ENCODE measurements around the gene SLC38A9.
"Not testable (repeated sequence)": the region's sequence is repeated elsewhere in the genome, so short reads cannot be mapped to it uniquely, and the experiment has no call there.

SLC38A9 gene, protein sequence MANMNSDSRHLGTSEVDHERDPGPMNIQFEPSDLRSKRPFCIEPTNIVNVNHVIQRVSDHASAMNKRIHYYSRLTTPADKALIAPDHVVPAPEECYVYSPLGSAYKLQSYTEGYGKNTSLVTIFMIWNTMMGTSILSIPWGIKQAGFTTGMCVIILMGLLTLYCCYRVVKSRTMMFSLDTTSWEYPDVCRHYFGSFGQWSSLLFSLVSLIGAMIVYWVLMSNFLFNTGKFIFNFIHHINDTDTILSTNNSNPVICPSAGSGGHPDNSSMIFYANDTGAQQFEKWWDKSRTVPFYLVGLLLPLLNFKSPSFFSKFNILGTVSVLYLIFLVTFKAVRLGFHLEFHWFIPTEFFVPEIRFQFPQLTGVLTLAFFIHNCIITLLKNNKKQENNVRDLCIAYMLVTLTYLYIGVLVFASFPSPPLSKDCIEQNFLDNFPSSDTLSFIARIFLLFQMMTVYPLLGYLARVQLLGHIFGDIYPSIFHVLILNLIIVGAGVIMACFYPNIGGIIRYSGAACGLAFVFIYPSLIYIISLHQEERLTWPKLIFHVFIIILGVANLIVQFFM

DNA sequence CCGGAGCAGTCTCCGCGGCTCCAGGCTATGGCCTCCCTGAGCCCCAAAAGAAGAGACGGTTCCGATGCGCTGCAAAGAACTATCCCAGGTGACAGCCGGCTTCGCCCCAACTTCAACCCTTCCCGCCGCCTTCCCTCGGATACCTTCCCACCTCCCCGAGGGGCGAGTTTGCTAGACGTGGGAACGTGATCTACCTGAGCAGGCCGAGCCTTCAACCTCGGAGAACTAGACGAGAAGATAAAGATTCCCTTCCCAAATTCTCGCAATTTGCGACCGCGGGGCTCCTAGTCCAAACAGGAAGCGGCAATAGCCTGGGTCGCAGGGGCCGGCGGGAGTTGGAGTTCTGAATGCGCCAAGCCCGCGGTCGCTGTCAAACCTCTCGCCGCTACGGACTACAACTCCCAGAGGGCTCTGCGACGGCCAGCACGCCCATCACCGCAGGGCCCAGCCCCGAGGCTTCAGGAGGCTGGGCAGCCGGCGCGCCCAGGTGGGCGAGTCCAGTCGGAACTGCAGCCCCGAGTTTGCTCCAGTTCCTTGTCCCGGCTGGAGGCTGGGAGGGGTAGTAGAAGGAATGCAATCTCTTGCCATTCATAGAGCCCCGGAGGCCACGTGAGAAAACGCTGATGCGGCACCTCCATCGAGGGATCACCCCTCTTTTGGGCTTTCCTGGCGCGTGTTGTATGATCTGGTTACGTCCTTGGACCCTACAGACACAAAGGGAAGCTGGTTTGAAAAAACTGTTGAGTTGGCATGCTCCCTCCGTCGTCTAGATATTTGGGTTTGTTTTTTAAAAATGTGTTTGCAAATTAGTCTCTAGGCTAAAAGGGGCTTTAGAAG is at the start of gene SLC38A9:
Gene SLC38A9 (minus strand): TSS at position 302 of the 837 bp plus-strand sequence. CDS start 14,366 bp downstream, outside the sequence.
- DNase-seq: peak; percentile 98

DNA sequence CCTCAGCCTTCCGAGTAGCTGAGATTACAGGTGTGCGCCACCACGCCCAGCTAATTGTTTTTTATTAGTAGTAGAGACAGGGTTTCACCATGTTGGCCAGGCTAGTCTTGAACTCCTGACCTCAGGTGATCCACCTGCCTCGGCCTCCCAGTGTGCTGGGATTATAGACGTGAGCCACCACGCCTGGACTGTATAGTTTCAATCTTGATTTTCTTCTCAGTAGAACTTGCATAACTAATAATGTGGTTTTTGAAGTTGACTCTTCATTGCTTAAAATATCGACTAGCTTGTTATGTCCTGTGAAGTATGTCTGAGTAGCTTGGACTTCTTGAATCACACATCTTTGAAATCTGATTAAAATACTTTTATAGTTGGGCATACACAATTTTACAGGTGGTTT is 49.6 kb upstream of the SLC38A9 start:
- DNase-seq: not testable (repeated sequence)

DNA sequence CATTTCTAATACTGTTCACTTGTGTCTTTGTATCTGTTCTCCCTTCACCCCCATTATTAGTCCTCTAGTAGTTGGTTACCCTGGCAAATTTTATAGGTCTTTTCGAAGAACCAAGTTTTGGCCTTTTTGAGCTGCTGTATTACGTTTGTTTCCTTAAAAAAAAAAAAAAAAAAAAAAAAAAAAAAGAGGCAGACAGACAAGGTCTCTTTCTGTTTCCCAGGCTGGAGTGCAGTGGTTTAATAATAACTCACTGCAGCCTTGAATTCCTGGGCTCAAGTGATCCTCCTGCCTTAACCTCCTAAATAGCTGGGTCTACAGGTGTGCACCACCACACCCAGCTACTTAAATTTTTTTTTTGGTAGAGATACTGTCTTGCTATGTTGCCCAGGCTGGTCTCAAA is 46.6 kb upstream of the SLC38A9 start:
- no peak for DNase-seq

DNA sequence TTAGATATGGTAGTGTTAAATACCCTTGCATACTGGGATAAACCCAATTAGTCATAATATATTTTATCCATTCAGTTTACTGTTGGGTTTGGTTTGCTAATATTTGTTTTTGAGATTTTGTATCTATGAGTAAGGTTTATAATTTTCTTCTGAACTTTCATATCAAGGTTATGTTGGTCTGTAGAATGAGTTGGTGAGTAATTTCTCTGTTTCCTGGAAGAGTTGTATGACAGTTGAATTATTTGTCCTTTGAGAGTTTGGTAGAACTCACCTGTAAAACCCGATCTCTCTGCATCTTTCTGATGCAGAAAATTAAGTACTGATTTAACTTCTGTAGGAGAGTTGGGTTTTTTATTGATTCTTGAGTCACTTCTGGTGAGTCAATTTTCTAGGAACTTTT is 46.1 kb upstream of the SLC38A9 start:
- DNase-seq: no peak

DNA sequence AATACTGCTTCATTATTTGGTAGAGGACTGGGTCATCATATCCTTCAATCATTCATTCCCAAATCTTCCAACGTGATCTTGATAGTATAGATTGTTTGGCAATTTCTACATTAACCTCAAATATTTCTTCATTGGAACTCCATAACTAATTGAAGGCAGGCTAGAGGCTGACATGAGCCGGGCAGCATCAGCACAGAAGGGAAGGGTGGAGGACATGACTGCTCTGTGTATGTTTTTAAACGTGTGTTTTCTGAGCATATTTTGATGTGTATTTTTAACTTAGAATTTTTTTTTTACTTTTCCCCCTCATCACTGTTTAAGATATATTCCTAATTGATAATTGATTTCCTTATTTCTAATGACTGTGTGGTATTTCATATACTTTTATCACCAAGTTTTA is 38.4 kb upstream of the SLC38A9 start:
- DNase-seq: no peak

DNA sequence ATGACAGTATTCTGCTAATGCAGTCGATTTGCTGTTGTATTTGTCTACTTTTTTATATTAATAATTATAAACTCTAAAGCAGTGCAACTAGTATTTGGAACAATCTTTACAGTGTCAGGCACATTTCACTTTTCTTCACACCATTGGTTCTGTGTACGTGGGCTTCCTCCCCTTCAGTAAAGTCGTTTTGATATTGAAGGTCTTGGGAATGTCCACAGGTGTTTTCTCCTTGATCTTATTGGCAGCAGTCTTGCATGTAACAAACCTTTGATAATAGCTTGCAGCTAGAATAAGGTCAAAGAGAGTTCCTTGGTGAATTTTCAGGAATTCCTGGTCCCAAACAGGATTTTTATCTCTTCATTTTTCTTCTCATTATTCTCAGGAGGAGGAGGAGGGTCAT is 37.9 kb upstream of the SLC38A9 start:
- no peak for DNase-seq

DNA sequence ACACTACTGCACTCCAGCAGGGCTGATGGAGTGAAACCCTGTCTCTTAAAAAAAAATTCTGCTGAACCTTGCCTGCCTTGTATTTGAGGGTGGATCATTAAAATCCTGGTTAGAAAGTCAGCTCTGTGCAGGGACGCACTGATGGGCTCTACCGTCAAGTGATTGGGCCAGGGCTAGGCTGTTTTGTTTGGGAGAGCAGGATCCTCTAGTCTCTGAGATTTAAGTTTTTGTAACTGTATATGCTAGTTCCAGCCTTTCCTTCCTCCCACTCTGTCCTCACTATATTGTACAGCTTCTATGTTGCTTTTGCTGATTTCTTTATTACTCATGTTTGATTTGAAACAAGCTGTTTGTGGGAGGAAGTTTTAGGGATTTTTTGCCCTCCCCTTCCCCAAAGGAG is 37.3 kb upstream of the SLC38A9 start:
- DNase-seq: no peak

DNA sequence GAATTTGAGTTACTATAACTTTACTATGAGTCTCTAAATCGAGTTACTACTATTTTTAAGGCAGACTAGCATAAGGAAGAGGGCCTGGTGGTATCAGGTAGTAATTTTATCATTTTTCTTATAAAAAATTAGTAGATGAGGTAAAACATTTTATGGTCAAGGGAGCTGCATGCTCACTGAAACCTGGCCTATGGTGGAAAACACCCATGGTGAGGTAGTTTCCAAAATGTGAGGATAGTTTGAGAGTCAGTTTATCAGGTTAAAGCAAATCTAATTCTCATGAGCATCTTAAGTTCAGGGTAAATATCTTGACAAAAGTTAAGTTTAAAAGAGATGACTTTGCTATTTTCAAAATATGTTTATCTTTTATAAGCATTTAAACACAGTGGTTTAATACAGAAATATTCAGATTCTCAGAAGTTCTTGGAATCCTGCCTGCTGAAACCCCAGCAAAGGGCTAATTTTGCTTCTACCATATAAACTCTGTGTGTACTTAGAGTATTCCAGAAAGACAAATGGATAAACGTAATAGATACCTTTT is 35.7 kb upstream of the SLC38A9 start:
- DNase-seq: no peak

DNA sequence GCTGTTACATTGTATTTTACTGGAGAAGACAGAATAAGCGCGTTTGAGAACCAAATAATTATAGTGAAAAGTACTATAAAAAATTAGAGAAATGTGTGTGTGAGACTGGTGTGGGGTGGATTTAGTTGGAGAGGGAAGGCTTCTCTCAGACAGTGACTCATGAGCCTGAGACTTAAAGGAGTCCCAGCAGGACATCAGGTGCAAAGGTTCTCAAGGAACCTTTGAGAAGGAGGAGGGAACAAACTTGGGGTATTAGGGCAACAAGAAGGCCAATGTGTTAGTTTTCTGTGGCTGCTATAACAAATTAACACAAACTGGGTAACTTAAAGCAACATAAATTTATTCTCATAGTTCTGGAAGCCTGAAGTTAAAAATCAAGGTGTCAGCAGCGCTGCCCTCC is 30.7 kb upstream of the SLC38A9 start:
- no peak for DNase-seq

DNA sequence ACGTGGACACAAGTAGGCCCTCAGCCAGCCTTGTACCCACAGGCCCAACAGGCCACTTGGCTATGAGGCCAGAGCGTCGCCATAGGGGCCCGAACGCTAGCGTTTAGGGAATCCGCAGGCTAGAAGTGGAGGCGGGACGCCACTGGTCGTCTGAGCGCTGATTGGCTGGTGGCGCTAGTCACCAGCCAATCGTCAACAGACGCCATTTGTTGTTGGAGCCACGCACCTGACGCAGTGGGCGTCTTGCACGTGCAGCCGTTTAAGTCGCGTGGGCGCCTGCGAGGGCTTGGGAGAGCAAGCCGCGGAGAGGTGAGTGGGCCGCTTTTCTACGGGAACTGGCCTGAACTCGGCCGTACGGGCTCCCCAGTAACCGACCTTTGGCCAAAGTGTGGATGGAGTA is 25.7 kb upstream of the SLC38A9 start, which contains the start of gene DDX4:
Gene DDX4 (plus strand): TSS at position 269 of the 400 bp plus-strand sequence. CDS start 903 bp downstream, outside the sequence.
- no peak for DNase-seq

DNA sequence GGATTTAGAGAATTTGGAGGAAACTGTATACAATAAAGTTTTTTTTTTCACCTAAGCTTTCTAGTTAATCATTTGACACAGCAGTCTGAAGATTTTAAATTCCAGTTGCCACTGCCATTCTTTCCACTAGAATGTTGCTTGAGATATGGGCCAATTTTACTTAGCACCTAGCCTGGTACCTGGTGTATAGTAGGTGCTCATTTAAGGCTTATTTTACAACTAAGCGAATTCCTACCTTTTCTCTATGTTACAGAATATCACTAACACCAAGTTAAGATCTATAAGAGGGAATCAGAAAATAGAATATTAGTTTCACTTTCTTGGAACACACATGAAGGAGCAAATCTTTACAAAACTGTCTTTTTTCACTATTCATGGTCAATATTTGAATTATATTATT is 22.5 kb upstream of the SLC38A9 start:
- DNase-seq: no peak

DNA sequence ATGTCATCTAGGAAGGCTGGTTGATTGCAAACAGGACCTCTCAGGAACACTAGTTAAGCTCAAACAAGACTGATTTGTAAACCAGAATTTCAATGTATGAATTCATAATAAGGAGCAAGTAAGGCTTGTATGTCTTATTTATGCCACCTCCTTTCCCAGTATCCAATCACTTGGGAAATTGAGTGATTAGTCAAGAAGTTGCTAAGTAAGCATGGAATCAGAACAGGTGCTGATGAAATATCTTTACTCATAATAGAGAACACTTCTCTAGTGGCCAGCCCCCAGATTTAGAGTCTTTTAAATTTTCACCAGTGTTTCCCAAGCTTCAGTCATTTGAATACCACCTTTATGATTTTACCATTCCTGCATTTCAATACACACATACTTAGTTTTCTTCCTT is 20.5 kb upstream of the SLC38A9 start:
- DNase-seq: no peak

DNA sequence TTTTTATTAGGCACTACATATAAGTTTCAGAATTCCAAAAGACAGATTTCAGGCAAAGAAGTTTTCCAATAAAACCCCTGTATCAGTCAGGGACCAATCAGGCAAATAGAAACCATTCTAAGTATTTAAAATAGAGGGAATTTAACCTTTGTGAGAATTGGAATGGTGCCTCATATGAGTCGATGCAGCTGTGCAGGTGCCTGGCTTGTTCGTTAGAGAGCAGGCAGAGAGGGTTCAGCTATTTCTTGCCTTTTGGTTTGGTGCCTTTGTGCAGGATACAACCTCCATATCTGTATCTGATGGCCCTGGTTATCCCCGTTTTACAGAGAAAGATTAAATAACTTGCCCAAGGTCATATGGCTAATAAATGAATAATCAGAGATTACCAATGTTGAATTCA is 19.7 kb upstream of the SLC38A9 start:
- DNase-seq: no peak

DNA sequence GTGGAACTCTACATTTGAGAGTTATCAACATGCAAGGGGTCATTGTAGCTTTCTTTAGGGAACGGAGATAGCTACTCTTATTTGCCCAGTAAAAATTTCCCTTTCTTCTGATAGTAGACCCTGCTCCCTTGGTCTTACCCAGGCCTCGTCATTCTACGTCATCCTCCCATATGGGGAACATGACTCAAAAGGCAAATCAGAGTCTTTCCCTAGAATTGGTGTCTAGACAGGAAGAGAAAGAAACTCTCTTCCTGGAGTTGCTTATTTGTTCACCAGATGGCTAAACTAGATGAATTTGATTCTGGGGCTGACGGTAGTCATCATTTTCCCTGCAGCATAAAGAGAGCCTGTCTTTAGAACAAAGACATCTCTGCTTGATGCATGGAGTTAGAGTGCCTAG is 12.2 kb upstream of the SLC38A9 start:
- DNase-seq: no peak

DNA sequence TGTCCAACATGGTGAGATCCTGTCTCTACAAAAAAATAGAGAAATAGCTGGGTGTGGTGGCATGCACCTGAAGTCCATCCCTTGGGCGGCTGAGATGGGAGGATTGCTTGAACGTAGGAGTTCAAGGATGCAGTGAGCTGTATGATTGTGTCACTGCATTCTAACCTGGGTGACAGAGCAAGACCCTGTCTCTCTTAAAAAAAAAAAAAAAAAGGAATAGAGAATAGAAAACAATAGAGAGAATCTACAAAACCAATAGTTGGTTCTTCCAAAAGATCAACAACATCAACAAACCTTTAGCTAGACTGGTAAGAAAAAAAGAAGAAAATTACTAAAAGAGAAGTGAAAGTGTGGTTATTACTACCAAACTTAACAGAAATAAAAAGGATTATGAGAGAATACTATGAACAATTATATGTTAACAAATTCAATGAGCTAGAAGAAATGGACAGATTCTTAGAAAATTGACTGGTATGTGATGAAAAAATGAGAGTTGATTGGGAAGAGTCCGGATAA is 8.1 kb upstream of the SLC38A9 start:
- no peak for DNase-seq

DNA sequence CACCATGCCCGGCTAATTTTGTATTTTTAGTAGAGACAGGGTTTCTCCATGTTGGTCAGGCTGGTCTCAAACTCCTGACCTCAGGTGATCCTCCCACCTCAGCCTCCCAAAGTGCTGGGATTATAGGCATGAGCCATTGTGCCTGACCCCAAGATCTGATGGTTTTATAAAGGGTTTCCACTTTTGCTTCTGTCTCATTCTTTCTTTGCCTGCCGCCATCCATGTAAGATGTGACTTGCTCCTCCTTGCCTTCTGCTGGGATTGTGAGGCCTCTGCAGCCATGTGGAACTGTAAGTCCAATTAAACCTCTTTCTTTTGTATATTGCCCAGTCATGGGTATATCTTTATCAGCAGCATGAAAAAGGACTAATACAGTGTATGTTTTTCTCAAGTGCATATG is 6.9 kb upstream of the SLC38A9 start:
- DNase-seq: not testable (repeated sequence)

DNA sequence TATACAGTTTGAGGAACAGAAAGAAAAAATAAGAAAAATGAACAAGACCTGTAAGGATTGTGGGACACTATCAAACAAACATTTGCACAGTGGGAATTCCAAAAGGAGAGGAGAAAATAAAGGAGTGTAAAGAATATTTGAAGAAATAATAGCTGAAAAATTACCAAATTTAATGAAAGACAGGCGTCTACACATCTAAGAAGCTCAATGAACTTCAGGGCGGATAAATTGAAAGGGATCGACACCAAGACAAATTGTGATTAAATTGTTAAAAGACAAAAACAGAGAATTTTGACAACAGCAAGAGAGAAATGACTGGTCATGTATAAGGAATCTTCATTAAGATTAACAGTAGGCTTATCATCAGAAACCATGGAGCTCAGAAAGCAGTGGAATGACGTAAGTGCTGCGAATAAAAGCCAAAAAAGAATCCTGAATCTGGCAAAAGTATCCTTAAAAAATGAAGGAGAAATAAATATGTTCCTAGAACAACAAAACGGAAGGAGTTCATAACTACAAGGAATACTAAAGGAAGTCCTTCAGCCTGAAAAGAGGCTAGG is 3.5 kb upstream of the SLC38A9 start:
- no peak for DNase-seq

DNA sequence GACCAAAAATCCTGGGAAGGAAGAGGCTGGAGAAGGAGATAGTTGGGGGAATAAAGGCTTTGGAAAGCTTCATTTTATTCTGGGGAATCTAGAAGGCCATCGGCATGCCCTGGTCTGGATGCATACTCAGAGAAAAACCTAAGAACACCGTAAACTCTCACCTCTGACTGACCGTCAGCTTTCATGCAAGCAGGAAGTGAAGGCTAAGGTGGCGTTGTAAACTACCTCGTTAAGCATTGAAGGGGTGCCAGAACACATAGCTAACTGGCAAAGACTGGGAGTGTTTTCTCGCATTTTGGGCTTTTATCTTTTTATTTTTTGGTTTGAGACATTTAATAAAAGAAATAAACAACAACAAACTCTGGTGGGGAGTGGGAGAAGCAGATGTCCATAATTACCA is 2.6 kb upstream of the SLC38A9 start:
- no peak for DNase-seq

DNA sequence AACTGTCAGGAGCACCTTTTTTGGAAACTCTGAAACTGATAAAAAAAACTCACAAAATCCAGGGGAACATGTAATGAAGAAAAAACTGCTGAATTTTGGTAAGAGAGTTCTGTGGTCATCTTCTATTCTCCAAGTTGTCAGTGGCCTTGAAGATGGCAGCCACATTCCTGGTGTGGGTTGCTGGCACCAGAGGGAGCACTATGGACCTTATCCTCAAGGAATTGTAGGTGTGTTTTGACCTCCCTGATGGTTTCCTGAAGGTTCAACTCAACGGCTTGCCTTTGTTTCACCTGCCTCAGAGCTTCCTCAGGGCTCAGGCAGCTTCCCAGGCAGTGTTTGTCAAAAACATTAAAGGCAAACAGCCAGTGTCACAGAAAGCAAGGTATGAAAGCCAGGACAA is 2.2 kb upstream of the SLC38A9 start:
- no peak for DNase-seq

DNA sequence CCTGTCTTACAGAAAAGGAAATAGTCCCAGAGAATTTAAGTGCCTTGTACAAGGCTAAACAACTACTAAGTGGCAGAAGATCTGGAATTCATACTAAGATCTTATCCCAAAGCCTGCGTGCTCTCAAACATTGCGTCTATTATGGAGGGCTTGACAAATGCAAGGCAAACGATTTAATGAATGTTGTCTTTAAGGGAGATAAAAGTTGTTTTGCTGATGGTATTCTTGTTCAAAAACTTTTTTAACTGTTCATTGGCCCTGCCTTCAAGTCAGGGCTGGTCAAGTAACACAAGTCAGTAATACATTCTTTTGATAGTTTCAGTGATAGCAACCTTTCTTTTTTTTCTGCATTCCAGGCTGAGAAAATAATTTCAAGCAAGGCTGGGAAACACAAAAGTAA is 1.7 kb upstream of the SLC38A9 start:
- DNase-seq: no peak

DNA sequence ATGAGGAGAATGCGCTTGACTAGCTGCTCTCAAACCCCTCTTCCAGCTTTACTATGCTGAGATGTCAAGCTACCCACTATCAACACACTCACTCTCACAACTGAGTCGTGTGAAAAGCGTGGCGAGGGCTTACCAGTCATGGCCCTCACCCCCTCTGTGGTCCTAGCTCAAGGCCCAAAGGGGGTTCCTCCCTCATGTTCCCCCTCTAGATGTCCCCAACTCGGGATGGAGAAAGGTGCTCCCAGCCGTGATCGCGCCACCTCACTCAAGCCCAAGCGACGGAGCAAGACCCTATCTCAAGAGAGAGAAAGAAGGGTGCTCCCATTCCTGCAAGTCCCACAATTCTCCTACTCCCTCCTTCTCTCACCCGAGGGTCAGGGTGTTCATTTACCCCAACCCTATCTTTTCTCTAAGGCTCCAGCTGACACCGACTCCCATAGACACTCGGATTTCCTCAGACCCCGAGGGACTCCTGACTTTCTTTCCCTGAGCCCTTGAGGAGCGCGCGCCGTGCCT is 559 bp downstream of the SLC38A9 start:
- no peak for DNase-seq

DNA sequence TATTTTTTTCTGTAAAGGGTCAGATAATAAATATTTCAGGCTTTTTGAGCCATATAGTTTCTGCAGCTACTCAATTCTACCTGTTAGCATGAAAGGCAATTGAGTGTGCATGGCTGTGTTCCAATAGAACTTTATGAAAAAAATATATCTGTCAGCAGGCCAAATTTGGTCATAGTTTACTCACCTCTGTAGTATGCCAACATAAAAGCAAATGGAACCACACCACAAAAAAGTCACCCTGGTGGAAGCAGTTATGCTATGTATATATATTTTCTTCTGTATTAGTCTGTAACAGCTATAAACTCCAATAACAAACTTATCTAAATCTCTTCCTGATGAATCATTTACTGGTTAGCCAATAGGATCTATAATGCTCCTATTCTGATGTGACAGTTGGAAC is 3.4 kb downstream of the SLC38A9 start:
- no peak for DNase-seq

DNA sequence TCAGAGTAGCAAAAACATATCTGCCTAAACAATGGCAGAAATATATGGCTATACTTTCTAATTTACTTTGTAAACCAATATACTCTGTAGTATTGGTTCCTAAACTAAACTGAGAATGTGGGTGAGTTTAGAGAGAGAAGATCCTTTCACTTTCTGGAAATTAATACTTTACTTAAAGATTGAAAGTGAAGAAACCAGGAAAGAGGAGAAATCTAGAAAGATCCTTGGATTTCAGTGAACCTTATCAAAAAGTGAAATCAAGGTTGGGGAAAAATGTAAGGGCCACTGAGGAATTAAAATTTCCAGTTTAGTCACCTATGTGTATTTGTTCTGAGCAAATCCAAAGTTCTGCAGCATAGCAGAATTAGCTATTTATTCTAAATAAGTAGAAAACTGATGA is 5.9 kb downstream of the SLC38A9 start:
- DNase-seq: no peak

All from femur (tissue), 1 donor.